ENCODE measurements around the gene SLC25A33. TPM values are rescaled to one million over a fixed set of nuclear protein-coding genes. Genes with fewer than 3 reads are reported as not detected.

The SLC25A33 gene
- total RNA-seq, 1 donor from 2014 or later, result 4.9 TPM

DNA sequence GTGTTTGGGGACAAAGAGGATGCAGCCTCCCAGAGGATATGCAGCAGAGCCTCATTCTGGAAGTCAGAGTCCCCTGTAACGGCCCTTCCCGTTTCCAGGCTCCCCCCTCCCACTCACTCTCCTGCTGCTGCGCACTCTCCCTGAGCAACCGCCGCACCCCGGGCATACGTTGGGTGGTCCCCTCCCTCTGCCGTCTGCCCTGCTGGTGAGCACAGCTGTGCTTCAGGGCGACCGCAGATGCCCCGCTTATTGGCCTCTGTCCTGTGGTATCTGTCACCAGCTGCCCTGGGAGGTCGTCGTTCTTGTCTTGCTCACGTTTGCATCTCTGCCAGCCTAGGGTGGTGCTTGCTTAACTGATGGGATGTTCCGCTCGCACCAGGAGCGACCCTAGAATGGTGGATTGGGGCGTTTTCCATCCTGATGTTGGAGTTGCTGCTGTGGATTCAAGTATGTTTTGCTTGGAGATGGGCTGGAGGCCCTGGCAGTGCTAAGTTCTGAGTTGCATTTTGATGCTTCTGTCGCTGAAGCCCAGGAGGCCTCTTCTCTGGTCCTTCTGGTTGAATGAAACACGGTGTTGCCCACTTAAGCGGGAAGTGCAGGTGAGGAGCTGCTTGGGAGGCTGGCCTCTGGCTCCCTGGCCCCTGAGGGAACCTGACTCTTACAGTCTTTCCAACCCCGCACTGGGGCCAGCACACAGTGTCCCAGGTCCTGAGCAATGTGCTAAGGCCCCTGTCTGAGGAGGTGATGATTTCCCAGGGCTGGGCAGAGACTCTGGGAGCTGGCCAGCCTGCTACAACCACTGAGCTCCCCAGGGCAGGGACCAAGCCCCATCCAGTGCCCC, 52.6 kb downstream of the SLC25A33 start:
- Histone ChIP-seq H3K4me3 (no peak overlapping the region), H3K36me3 (no peaks in the 10 kb centered on the region), H3K9me3 (no peaks in the 10 kb centered on the region), H3K27ac (no peak overlapping the region), H3K27me3 (no peaks in the 10 kb centered on the region), H3K4me1 (peaks cover 27% of the 10 kb centered on the region)
- intact Hi-C loops (cut with DNase I), result no loop called here
- ATAC-seq, result no peak
- TF ChIP-seq CTCF (IDR thresholded peaks at IDR 0.05), result no peak
- peak; percentile 65 for DNase-seq

- ATAC-seq (no peak), DNase-seq (no peak)
- no peak for TF ChIP-seq CTCF (IDR thresholded peaks at IDR 0.05)
- Histone ChIP-seq H3K4me3 (no peak overlapping the region), H3K27ac (no peak overlapping the region), H3K27me3 (no peaks in the 10 kb centered on the region), H3K9me3 (no peaks in the 10 kb centered on the region), H3K36me3 (no peaks in the 10 kb centered on the region), H3K4me1 (peaks cover 27% of the 10 kb centered on the region)
- intact Hi-C loops (cut with DNase I), result no loop called here
These were observed 53.3 kb downstream of the SLC25A33 start for GRCh38 chr1:9592510-9593075.

DNA sequence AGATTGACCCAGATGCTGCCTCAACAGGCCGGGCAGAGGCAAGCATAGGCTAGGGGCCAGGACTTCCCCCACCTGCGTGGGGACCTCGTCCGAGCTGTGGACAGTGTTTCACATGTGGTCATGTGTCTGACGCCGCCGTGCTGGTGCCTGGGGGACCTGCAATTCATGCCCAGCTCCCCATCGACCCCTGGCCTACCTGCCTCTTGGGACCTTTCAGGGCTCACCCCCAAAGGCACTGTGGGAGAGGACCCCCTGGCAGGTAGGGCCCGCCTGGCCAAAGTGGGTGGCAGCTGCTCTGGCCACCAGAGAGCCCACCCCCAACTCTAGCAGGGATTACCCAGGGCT, 53.9 kb downstream of the SLC25A33 start:
- DNase-seq (no peak), ATAC-seq (no peak)
- intact Hi-C loops (cut with DNase I), result no loop called here
- H3K4me3 ChIP-seq, result no peak overlapping the region
- no peak overlapping the region for H3K27ac ChIP-seq
- no peaks in the 10 kb centered on the region for H3K9me3 ChIP-seq
- H3K4me1 ChIP-seq, result peaks cover 25% of the 10 kb centered on the region
- H3K27me3 ChIP-seq, result no peaks in the 10 kb centered on the region
- no peaks in the 10 kb centered on the region for H3K36me3 ChIP-seq
- TF ChIP-seq CTCF (IDR thresholded peaks at IDR 0.05), result no peak

GRCh38 chr1:9593492-9594465, 54.5 kb downstream of the SLC25A33 start:
- intact Hi-C loops (cut with DNase I), result no loop called here
- Histone ChIP-seq H3K4me3 (no peak overlapping the region), H3K36me3 (no peaks in the 10 kb centered on the region), H3K4me1 (peaks cover 22% of the 10 kb centered on the region), H3K9me3 (no peaks in the 10 kb centered on the region), H3K27ac (no peak overlapping the region), H3K27me3 (no peaks in the 10 kb centered on the region)
- TF ChIP-seq CTCF (IDR thresholded peaks at IDR 0.05), result no peak
- DNase-seq (peak; percentile 71), ATAC-seq (peak; percentile 28)

- TF ChIP-seq CTCF (IDR thresholded peaks at IDR 0.05), result no peak
- intact Hi-C loops (cut with DNase I), result no loop called here
- Histone ChIP-seq H3K9me3 (no peaks in the 10 kb centered on the region), H3K27me3 (no peaks in the 10 kb centered on the region), H3K36me3 (no peaks in the 10 kb centered on the region), H3K27ac (no peak overlapping the region), H3K4me3 (no peak overlapping the region), H3K4me1 (peaks cover 19% of the 10 kb centered on the region)
- DNase-seq (no peak), ATAC-seq (no peak)
These were observed 55.3 kb downstream of the SLC25A33 start for GRCh38 chr1:9594471-9595155.
